Measurements from ENCODE around the gene TOM1. TPM values are rescaled to one million over a fixed set of nuclear protein-coding genes. Genes with fewer than 3 reads are reported as not detected.

The TOM1 gene
- total and polyA plus RNA-seq, 2 donors (not counting 1 experiment from before 2014, with no cell fraction given): 25.3 to 53.2 TPM

DNA sequence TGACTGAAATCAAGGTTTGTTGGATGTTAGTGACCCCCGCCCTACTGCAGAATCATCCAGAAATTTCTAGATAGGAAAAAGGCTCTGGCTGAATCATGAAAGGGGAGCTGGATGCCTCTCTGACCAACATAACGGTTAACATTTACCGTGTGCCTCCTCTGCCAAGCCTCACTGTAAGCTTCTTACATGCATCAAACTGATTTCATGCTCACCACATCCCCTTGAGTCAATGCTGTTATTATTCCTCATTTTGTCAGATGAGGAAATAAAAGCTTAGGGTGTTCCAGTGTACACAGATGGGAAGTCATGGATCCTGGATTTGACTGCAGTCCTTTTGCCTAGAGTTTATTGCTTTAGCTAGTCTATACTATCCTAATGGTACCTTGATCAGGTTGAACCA is 75.3 kb downstream of the TOM1 start:
- CTCF ChIA-PET: interaction anchor here (0.9 to 2.9 kb wide), 11 partner anchors 9 to 215 kb away, joined by 3 to 22 read pairs (median 4); no protein-coding TSS in a partner anchor

DNA sequence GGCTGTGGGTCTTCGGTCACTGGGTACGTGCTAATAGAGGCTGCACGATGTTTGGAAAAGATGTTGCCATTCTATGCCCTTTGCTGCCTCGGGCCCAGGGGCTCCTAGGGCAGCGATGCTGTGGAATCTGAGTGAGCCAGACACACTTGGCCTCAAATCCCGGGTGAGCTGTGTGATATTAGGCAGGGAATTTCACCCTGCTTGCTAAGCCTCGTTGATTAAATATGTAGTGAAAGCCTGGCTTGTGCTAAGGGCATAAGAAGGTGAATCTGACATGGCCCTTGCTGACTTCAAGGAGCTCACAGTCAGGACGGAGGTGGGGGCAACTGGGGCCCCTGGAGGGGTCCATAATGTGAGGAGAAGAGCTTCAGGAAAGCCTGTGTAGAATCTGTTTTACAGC is 75.8 kb downstream of the TOM1 start:
- no peaks in the 10 kb centered on the region for H3K36me3 ChIP-seq (replicated peaks in 1 of 2; ENCODE audit: control extremely low read depth in 1 of 2, control insufficient read depth in 1 of 2, extremely low read depth in 1 of 2, insufficient read depth in 2 of 2, low read length in 1 of 2)
- H3K27me3 Mint-ChIP-seq: no peaks in the 10 kb centered on the region
- no peak overlapping the region for H2AFZ ChIP-seq (ENCODE audit: insufficient read depth, low read depth, low read length, poor library complexity, severe bottlenecking)
- no peak overlapping the region for H3K4me3 ChIP-seq (ENCODE audit: control extremely low read depth in 1 of 5, extremely low read depth in 1 of 5, insufficient read depth in 1 of 5, low read depth in 2 of 5, low read length in 4 of 5)
- H3K27ac Mint-ChIP-seq: no peak overlapping the region
- H3K4me1 ChIP-seq (ENCODE audit: control insufficient read depth in 2 of 2, insufficient read depth in 2 of 2, low read length in 2 of 2): peaks cover 26 to 45% of the 10 kb centered on the region in 2 donors
- no peaks in the 10 kb centered on the region for H3K27me3 ChIP-seq (replicated peaks in 1 of 4; ENCODE audit: control extremely low read depth in 1 of 4, control insufficient read depth in 3 of 4, insufficient read depth in 4 of 4, low read length in 3 of 4)
- POLR2A ChIA-PET: interaction anchor here (0.9 kb wide), 1 partner anchor 23 kb away, joined by 3 read pairs; no protein-coding TSS in a partner anchor
- no peak overlapping the region for H3K9ac ChIP-seq (ENCODE audit: low read length)
- no peak for DNase-seq
- H4K20me1 ChIP-seq (ENCODE audit: control insufficient read depth, insufficient read depth, low read length, poor library complexity, severe bottlenecking): no peaks in the 10 kb centered on the region
- peaks cover 44% of the 10 kb centered on the region for H3K4me1 Mint-ChIP-seq
- no peak overlapping the region for H3K4me2 ChIP-seq (replicated peaks; ENCODE audit: low read depth, low read length, poor library complexity, severe bottlenecking)
- WGBS (ENCODE audit: insufficient coverage): 96% methylated on average over 7 of the region's 8 CpGs
- H3K27ac ChIP-seq (ENCODE audit: low read length in 2 of 2): no peak overlapping the region
- CTCF ChIA-PET: interaction anchor here (0.7 to 2.9 kb wide), 13 partner anchors 9 to 801 kb away, joined by 3 to 22 read pairs (median 4); no protein-coding TSS in a partner anchor
- H3K79me2 ChIP-seq (ENCODE audit: control insufficient read depth, insufficient read depth, low read length): no peaks in the 10 kb centered on the region
- ATAC-seq (ENCODE audit: low read depth): no peak
- TF ChIP-seq EZH2 (IDR thresholded peaks at IDR 0.05; ENCODE audit: borderline replicate concordance, insufficient read depth, low read depth, low read length, poor library complexity, severe bottlenecking): no peak
- TF ChIP-seq, protein P1, sequence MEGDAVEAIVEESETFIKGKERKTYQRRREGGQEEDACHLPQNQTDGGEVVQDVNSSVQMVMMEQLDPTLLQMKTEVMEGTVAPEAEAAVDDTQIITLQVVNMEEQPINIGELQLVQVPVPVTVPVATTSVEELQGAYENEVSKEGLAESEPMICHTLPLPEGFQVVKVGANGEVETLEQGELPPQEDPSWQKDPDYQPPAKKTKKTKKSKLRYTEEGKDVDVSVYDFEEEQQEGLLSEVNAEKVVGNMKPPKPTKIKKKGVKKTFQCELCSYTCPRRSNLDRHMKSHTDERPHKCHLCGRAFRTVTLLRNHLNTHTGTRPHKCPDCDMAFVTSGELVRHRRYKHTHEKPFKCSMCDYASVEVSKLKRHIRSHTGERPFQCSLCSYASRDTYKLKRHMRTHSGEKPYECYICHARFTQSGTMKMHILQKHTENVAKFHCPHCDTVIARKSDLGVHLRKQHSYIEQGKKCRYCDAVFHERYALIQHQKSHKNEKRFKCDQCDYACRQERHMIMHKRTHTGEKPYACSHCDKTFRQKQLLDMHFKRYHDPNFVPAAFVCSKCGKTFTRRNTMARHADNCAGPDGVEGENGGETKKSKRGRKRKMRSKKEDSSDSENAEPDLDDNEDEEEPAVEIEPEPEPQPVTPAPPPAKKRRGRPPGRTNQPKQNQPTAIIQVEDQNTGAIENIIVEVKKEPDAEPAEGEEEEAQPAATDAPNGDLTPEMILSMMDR (IDR thresholded peaks at IDR 0.05): no peak
- H3K9me3 ChIP-seq (ENCODE audit: control extremely low read depth in 1 of 3, control insufficient read depth in 2 of 3, insufficient read depth in 1 of 3, low read length in 2 of 3): peaks cover 0 to 6% (median 0%) of the 10 kb centered on the region in 3 donors
- no peak overlapping the region for H3K4me3 Mint-ChIP-seq
- no peaks in the 10 kb centered on the region for H3K9me3 Mint-ChIP-seq (ENCODE audit: insufficient read depth)
- intact Hi-C loops (cut with micrococcal nuclease): no loop called here

More for the DNA sequence above, 75.3 kb downstream of the TOM1 start:
- H3K27me3 ChIP-seq (replicated peaks in 1 of 4; ENCODE audit: control extremely low read depth in 1 of 4, control insufficient read depth in 3 of 4, insufficient read depth in 4 of 4, low read length in 3 of 4): no peaks in the 10 kb centered on the region
- POLR2A ChIA-PET: no interaction called here
- TF ChIP-seq, protein P1 (IDR thresholded peaks at IDR 0.05): no peak
- TF ChIP-seq EZH2 (IDR thresholded peaks at IDR 0.05; ENCODE audit: borderline replicate concordance, insufficient read depth, low read depth, low read length, poor library complexity, severe bottlenecking): no peak
- H2AFZ ChIP-seq (ENCODE audit: insufficient read depth, low read depth, low read length, poor library complexity, severe bottlenecking): no peak overlapping the region
- H3K27ac ChIP-seq (ENCODE audit: low read length in 2 of 2): no peak overlapping the region
- H3K4me2 ChIP-seq (replicated peaks; ENCODE audit: low read depth, low read length, poor library complexity, severe bottlenecking): no peak overlapping the region
- no peaks in the 10 kb centered on the region for H3K79me2 ChIP-seq (ENCODE audit: control insufficient read depth, insufficient read depth, low read length)
- intact Hi-C loops (cut with micrococcal nuclease): no loop called here
- H3K4me1 ChIP-seq (ENCODE audit: control insufficient read depth in 2 of 2, insufficient read depth in 2 of 2, low read length in 2 of 2): peaks cover 23 to 43% of the 10 kb centered on the region in 2 donors
- H3K4me1 Mint-ChIP-seq: peaks cover 40% of the 10 kb centered on the region
- H3K27ac Mint-ChIP-seq: no peak overlapping the region
- no peak overlapping the region for H3K4me3 Mint-ChIP-seq
- H3K9ac ChIP-seq (ENCODE audit: low read length): no peak overlapping the region
- no peaks in the 10 kb centered on the region for H3K27me3 Mint-ChIP-seq
- no peaks in the 10 kb centered on the region for H4K20me1 ChIP-seq (ENCODE audit: control insufficient read depth, insufficient read depth, low read length, poor library complexity, severe bottlenecking)
- H3K4me3 ChIP-seq (ENCODE audit: control extremely low read depth in 1 of 5, extremely low read depth in 1 of 5, insufficient read depth in 1 of 5, low read depth in 2 of 5, low read length in 4 of 5): no peak overlapping the region
- no peaks in the 10 kb centered on the region for H3K9me3 Mint-ChIP-seq (ENCODE audit: insufficient read depth)
- no peak for DNase-seq
- WGBS (ENCODE audit: insufficient coverage): no CpG with 5 or more reads among the region's 3 CpGs
- ATAC-seq (ENCODE audit: low read depth): no peak
- peaks cover 0 to 6% (median 0%) of the 10 kb centered on the region in 3 donors for H3K9me3 ChIP-seq (ENCODE audit: control extremely low read depth in 1 of 3, control insufficient read depth in 2 of 3, insufficient read depth in 1 of 3, low read length in 2 of 3)
- no peaks in the 10 kb centered on the region for H3K36me3 ChIP-seq (replicated peaks in 1 of 2; ENCODE audit: control extremely low read depth in 1 of 2, control insufficient read depth in 1 of 2, extremely low read depth in 1 of 2, insufficient read depth in 2 of 2, low read length in 1 of 2)

All from B cell (primary cell).